PC-9 (cell line): ENCODE results near the gene SEC14L1. TPM values are rescaled to one million over a fixed set of nuclear protein-coding genes. Genes with fewer than 3 reads are reported as not detected.

Experiments used
- BruUV-seq: library from RNA; stranded (reverse); fragments of 400-500 nt; replicated peaks from 2 replicates; lab custom pipeline; 2021; lab: Mats Ljungman, UMichigan
- CTCF ChIA-PET: fragments of 300-600 bp; sonication (Branson Sonifier 250); formaldehyde crosslinking; loops from one replicate; lab custom pipeline; 2022; ENCODE audit warnings: antibody characterized with exemption; lab: Charles Lee
- POLR2A ChIA-PET: fragments of 300-600 bp; sonication (Branson Sonifier 250); formaldehyde crosslinking; loops from one replicate; lab custom pipeline; 2022; ENCODE audit warnings: antibody characterized with exemption; ENCODE audit not compliant: unreplicated experiment; lab: Charles Lee
- DNase-seq, 2 experiments: peaks; one replicate each; pipeline versions ENCODE4 v3.0.0 to v3.0.0-alpha.2; 2015 to 2022; ENCODE audit warnings: mixed read lengths in 1 of 2
- H2AFZ ChIP-seq: fragments of 200-600 bp; sonication (generic); 2 replicates; pipeline ENCODE4 v1.8.1; 2017; ENCODE audit warnings: antibody characterized with exemption
- H3F3A ChIP-seq: fragments of 200-600 bp; sonication (generic); 2 replicates; pipeline ENCODE4 v1.8.1; 2017; ENCODE audit warnings: antibody characterized with exemption, mild to moderate bottlenecking, low read depth; ENCODE audit not compliant: insufficient read depth
- H3K27ac ChIP-seq: fragments of 200-600 bp; sonication (generic); 2 replicates; pipeline ENCODE4 v1.6.1; 2016; ENCODE audit warnings: mixed run types
- H3K27me3 ChIP-seq: fragments of 200-600 bp; sonication (generic); 2 replicates; pipeline ENCODE4 v1.6.1; 2016; ENCODE audit warnings: low read depth, mixed run types; ENCODE audit not compliant: insufficient read depth
- H3K36me3 ChIP-seq: fragments of 200-600 bp; sonication (generic); 2 replicates; pipeline ENCODE4 v1.6.1; 2016; ENCODE audit warnings: low read depth, mixed run types
- H3K4me1 ChIP-seq: fragments of 200-600 bp; sonication (generic); replicated peaks from 2 replicates; pipeline ENCODE4 v1.6.1; 2016; ENCODE audit warnings: mixed run types; ENCODE audit not compliant: insufficient read depth
- H3K4me2 ChIP-seq: fragments of 200-600 bp; sonication (generic); 2 replicates; pipeline ENCODE4 v1.6.1; 2017; ENCODE audit warnings: mixed run types
- H3K4me3 ChIP-seq: fragments of 200-600 bp; sonication (generic); 2 replicates; pipeline ENCODE4 v1.6.1; 2016; ENCODE audit warnings: mixed run types
- H3K79me2 ChIP-seq: fragments of 200-600 bp; sonication (generic); 2 replicates; pipeline ENCODE4 v1.6.1; 2017; ENCODE audit warnings: low read depth, mixed run types
- H3K9me2 ChIP-seq: fragments of 200-600 bp; sonication (generic); 2 replicates; pipeline ENCODE4 v1.8.1; 2017; ENCODE audit warnings: mild to moderate bottlenecking; ENCODE audit not compliant: insufficient read depth
- H3K9me3 ChIP-seq: fragments of 200-600 bp; sonication (generic); 2 replicates; pipeline ENCODE4 v1.8.1; 2016; ENCODE audit warnings: low read depth; ENCODE audit not compliant: insufficient read depth
- H4K20me1 ChIP-seq: fragments of 200-600 bp; sonication (generic); 2 replicates; pipeline ENCODE4 v1.8.1; 2017; ENCODE audit not compliant: insufficient read depth
- EZH2 ChIP-seq: fragments of 200-600 bp; sonication (generic); IDR thresholded peaks from 2 replicates; pipeline ENCODE4 v1.8.0; 2017; ENCODE audit warnings: antibody characterized with exemption, low read depth
- intact Hi-C: fragments of 100-400 bp; cut with micrococcal nuclease; formaldehyde crosslinking; loops from one replicate; pipeline ENCODE4 v1.10.0; 2022; ENCODE audit not compliant: unreplicated experiment
- total RNA-seq: library from RNA; stranded (reverse); gene quantifications from 2 replicates; pipeline ENCODE4 v1.2.3, GENCODE V29; 2021
- TF ChIP-seq, protein P1 (sequence below): fragments of 200-600 bp; sonication (generic); conservative IDR thresholded peaks from 2 replicates; pipeline ENCODE4 v1.6.1; 2017; ENCODE audit warnings: mixed run types, antibody characterized with exemption, mild to moderate bottlenecking, moderate library complexity

The SEC14L1 gene
- total RNA-seq, 1 experiment from 2014 or later: 83.1 TPM

GRCh38 chr17:77147357-77147801, 6.6 kb downstream of the SEC14L1 start:
- Histone ChIP-seq H3K4me3 (no peak overlapping the region), H3K79me2 (peaks cover 27% of the 10 kb centered on the region), H3K4me1 (peaks cover 29% of the 10 kb centered on the region), H3K9me2 (no peaks in the 10 kb centered on the region), H3K9me3 (no peaks in the 10 kb centered on the region), H3K4me2 (no peak overlapping the region), H3K27me3 (no peaks in the 10 kb centered on the region), H4K20me1 (no peaks in the 10 kb centered on the region), H3K27ac (no peak overlapping the region), H2AFZ (no peak overlapping the region), H3K36me3 (peaks cover 19% of the 10 kb centered on the region; the same call in 1 of the 2 replicates), H3F3A (peaks cover 5% of the 10 kb centered on the region; the same call in 1 of the 2 replicates)
- no TSS peak for BruUV-seq
- ChIA-PET POLR2A (interaction anchor here (1.0 kb wide), 1 partner anchor 59 kb away, joined by 3 read pairs; no protein-coding TSS in a partner anchor), CTCF (no interaction called here)
- DNase-seq: no peak
- TF ChIP-seq, protein P1, sequence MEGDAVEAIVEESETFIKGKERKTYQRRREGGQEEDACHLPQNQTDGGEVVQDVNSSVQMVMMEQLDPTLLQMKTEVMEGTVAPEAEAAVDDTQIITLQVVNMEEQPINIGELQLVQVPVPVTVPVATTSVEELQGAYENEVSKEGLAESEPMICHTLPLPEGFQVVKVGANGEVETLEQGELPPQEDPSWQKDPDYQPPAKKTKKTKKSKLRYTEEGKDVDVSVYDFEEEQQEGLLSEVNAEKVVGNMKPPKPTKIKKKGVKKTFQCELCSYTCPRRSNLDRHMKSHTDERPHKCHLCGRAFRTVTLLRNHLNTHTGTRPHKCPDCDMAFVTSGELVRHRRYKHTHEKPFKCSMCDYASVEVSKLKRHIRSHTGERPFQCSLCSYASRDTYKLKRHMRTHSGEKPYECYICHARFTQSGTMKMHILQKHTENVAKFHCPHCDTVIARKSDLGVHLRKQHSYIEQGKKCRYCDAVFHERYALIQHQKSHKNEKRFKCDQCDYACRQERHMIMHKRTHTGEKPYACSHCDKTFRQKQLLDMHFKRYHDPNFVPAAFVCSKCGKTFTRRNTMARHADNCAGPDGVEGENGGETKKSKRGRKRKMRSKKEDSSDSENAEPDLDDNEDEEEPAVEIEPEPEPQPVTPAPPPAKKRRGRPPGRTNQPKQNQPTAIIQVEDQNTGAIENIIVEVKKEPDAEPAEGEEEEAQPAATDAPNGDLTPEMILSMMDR: no peak
- TF ChIP-seq EZH2: no peak
- intact Hi-C loops: no loop called here

GRCh38 chr17:77148077-77148939, 7.5 kb downstream of the SEC14L1 start:
- Histone ChIP-seq H3K27me3 (no peaks in the 10 kb centered on the region), H2AFZ (no peak overlapping the region), H3K4me2 (no peak overlapping the region), H4K20me1 (no peaks in the 10 kb centered on the region), H3K27ac (no peak overlapping the region), H3F3A (peaks cover 4% of the 10 kb centered on the region; the same call in 1 of the 2 replicates), H3K4me1 (peaks cover 20% of the 10 kb centered on the region), H3K9me2 (no peaks in the 10 kb centered on the region), H3K4me3 (no peak overlapping the region), H3K79me2 (peaks cover 17% of the 10 kb centered on the region), H3K36me3 (peaks cover 14% of the 10 kb centered on the region; the same call in 1 of the 2 replicates), H3K9me3 (no peaks in the 10 kb centered on the region)
- no TSS peak for BruUV-seq
- CTCF ChIA-PET: no interaction called here
- DNase-seq: no peak
- no peak for TF ChIP-seq EZH2
- TF ChIP-seq, protein P1: no peak
- intact Hi-C loops: no loop called here
- POLR2A ChIA-PET: no interaction called here

DNA sequence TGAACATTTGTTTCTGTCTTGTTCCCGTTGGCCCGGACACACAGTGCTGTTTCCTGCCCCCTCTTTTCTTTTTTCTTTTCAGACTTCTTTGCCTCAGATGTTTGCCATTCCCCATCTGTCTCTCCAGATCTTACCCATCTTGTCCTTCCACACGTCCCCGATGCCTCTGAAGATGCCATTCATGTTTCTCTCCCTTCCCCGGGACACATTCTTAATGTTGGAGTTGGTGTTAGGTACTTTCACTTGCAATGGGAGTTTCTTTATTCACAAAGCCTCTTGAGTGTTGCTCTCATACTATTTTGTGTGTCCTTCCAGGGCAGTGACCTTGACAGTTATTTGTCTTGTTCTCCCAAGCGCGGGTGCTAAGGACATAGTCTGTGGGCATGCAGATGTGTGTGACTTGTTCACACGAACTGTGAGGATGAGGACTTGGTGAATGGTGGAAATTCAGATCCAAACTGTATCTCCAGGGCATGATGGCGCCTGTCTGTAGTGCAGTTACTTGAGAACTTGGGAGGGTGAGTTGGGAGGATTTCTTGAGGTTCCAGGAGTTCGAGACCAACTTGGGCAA, 8.3 kb downstream of the SEC14L1 start:
- H3K4me1 ChIP-seq: peaks cover 16% of the 10 kb centered on the region

More for the DNA sequence above, 8.3 kb downstream of the SEC14L1 start:
- Histone ChIP-seq H3K27ac (no peak overlapping the region), H3K4me2 (no peak overlapping the region), H3K9me3 (no peaks in the 10 kb centered on the region), H3K79me2 (peaks cover 11% of the 10 kb centered on the region), H3K27me3 (no peaks in the 10 kb centered on the region), H3K4me3 (no peak overlapping the region), H3K9me2 (no peaks in the 10 kb centered on the region), H3F3A (no peaks in the 10 kb centered on the region), H2AFZ (no peak overlapping the region), H4K20me1 (no peaks in the 10 kb centered on the region), H3K36me3 (peaks cover 11% of the 10 kb centered on the region; the same call in 1 of the 2 replicates)
- no peak for DNase-seq
- CTCF ChIA-PET: no interaction called here
- TF ChIP-seq, protein P1: no peak
- no peak for TF ChIP-seq EZH2
- intact Hi-C loops: no loop called here
- POLR2A ChIA-PET: interaction anchor here (0.6 kb wide), 1 partner anchor 9 kb away, joined by 4 read pairs; the partner anchor contains the start of gene SEC14L1
- BruUV-seq: no TSS peak
